ENCODE results near the gene RPS6KL1.

The RPS6KL1 gene

GRCh38 chr14:74855021-74855420, 68.0 kb downstream of the RPS6KL1 start:
- Histone ChIP-seq H3K4me1 (ENCODE audit: control insufficient read depth, low read depth, low read length) (no peaks in the 10 kb centered on the region), H3K9me3 (ENCODE audit: control insufficient read depth, low read depth, low read length) (no peaks in the 10 kb centered on the region), H3K4me3 (ENCODE audit: low read length) (no peak overlapping the region), H3K9ac (ENCODE audit: low read length) (no peak overlapping the region), H3K36me3 (ENCODE audit: control insufficient read depth, low read depth, low read length) (no peaks in the 10 kb centered on the region), H3K27ac (ENCODE audit: low read length) (no peak overlapping the region), H3K27me3 (ENCODE audit: control insufficient read depth, insufficient read depth, low read length) (no peaks in the 10 kb centered on the region)
